T-helper 1 cell (primary cell): ENCODE results near the gene RPTOR.
"Not testable (repeated sequence)": the region's sequence is repeated elsewhere in the genome, so short reads cannot be mapped to it uniquely, and the experiment has no call there.

Experiments
- DNase-seq, 5 donors: peaks; one replicate each; pipeline ENCODE4 v3.0.0-alpha.2; 2012 to 2020

RPTOR gene

DNA sequence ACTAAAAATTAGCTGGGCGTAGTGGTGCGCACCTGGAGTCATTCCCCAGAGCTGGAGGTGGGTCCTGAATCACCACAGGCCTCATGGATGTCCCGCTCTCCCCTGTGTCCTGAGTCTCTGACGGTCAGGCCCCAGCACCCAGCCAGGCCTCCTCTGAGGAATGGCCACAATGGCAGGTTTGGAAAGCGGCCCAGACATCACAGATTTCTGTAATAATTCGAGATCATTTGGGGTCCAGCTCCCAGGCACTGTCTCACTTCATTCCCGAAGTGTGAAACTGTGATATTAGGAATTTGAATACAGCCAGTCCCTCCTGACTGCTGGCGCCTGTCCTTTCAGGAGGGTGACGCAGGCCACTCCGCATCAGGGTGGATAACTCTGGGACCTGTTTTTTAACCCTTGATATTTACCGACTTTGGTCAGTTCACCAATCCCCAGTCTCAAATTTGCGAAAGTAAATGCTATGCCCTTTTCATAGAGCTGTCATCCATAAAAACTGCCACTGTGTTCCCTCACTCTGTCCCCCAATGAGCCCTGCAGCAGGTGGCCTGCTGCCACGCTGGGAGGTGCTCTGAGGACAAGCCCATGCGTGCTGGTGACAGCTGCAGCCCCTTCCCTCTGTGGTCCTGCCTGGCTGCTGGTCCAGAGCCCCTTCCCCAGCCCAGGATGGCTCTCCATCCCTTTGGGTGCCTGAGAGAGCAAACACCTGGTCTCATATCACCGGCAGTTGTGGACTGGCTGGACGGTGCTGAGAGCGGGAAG lies 28.3 kb upstream of the RPTOR start:
- DNase-seq = no peak

DNA sequence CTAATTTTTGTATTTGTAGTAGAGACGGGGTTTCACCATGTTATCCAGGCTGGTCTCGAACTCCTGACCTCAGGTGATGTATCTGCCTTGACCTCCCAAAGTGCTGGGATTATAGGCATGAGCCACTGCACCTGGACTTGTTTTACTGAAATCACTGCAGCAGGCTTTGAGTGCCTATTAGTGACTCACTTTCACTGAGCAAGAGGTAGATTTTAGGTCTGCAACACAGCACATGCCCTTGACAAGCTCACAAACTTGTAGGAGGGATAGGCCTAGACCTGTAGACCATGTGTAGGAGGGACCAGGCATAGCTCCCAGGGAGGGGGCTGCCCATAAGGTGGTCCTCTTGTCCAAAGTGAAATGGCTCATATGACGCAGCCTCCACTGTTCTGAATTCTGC lies 27.0 kb upstream of the RPTOR start:
- DNase-seq = no peak

DNA sequence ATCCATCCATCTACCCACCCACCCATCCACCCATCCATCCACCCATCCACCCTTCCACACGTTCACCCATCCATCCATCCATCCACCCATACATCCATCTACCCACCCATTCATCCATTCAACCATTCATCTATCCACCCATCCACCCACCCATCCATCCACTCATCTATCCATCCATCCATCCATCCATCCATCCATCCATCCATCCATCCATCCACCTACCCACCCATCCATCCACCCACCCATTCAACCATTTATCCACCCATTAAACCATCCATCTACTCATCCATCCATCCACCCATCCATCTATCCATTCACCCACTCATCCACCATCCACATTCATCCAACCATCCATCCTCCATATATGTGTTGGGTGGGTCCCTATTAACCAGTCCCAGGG lies 26.2 kb upstream of the RPTOR start:
- no peak for DNase-seq

DNA sequence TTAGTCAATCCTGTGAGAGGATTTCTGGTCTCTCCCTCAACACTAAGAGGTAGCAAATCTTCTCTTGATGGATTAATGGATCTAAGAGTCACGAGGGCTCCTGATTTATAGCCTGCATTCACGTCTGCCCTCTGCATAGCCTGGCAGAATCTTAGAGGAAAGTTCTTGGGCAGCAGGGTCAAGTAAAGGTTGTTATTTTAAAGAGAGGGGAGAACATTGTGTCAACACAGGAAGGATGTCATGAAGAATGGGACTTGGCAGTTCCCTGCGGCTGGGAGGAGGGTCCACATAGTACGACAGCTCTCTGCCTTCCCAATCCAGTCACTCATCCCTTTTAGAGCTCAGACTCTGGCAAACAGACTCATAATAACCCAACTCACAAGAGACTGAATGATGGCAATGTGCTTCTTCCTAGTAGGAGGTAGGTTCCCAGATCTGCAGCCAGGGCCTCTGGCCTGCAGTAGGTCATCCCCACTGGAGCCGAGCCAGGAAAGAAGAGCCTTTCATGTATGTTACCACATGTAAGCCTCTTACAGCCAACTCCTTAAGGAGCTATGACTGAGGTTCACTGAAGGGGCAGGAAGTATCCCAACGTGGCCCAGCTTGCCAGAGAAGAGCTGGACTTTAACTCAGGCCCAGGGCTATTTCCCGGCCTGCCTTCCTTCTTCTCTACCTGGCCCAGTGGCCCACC lies 25.4 kb upstream of the RPTOR start:
- no peak for DNase-seq

DNA sequence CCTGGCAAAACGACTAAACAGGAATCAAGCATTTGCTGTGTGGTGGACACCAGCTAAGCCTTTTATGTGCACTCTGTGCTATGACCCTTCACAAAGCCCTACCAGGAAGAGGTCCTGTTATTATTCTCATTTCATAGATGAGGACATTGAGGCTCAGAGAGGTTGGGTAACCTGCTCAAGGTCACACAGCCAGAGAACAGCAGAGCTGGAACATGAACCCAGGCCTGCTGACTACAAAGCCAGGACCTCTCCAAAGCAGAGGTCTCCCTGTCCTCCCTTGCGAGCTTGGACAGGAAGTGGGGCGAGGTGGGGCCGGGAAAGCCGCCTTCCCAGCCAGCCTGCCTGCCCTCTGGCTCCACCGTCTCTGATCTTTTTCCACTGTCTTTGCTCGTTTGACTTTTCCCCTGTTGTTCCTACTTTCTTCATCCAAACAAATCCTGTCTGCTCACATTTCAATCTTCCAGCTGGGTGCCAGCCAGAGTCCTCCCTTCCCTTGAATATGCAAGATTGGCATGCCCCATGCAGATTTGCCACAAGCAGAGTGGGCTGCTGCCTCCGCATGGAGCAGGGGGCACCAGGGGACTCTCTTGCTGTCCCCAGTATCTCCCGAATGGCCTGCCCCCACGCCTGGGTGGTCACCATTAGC lies 23.7 kb upstream of the RPTOR start:
- no peak for DNase-seq

DNA sequence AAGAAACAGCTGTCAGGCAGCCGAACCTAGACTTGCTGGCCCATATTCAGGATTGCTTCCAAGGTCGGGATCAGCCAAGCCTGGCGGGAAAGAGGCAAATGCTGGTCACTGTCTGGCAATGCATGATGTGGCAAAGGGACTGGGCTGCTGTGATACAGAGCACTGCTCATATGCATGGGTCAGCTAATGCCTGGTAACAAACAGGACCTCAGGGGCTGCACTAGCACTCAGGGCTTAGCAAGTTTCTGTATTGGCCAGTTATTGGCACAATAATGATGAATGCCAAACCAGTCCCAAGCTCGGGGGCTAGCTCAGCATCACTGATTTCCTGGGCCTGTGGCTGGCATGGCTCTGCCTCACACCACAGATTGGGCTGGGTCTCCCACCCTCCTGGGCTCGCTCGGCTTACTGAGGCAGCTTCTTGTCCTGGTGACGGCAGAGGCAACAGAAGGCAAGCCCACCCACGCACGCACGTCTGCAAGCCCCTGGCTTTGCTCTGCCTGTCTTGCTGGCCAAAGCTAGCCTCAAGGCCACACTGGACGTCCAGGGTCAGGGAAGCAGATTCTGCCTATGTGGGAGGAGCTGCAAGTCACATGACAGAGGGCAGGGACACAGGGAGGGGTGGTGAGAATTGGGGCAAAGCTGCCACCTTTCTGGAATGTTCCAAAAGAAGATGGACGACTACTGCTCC lies 21.4 kb upstream of the RPTOR start:
- no peak for DNase-seq

DNA sequence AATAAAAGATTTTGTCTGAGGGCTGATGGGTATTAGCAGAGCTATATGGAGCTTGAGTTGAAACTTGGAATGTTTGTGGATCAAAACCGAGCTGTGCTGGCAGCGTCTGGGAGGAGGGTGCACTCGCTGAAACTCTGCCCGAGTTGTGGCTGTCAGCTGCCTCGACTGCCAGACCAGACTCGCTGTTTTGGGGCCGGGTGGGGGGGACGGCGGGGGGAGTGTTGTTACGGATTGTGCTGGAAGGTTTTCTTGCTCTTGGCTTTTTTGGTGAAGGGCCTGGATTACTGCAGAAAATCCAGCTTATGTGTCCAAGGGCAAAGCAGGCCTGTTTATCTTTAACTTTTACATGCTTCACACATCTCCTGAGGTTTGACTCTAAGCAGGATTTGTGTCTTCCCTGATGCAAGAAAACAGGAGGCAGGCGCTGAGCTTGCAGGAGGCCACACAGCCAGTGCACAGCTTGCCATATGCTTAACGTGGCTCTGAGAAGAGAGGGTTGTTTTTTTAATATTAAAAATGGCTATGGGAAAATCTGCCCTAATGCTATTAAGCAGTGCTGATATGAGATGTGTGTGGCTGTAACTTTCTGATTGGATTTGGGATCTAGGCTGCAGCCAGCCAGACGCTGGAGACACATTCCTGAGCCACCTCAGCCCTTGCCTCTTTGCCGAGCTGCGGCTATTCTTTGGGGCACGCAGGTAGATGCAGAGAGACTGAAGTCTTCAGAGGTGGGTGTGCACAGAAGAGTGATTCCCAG lies 20.5 kb upstream of the RPTOR start:
- DNase-seq = no peak

DNA sequence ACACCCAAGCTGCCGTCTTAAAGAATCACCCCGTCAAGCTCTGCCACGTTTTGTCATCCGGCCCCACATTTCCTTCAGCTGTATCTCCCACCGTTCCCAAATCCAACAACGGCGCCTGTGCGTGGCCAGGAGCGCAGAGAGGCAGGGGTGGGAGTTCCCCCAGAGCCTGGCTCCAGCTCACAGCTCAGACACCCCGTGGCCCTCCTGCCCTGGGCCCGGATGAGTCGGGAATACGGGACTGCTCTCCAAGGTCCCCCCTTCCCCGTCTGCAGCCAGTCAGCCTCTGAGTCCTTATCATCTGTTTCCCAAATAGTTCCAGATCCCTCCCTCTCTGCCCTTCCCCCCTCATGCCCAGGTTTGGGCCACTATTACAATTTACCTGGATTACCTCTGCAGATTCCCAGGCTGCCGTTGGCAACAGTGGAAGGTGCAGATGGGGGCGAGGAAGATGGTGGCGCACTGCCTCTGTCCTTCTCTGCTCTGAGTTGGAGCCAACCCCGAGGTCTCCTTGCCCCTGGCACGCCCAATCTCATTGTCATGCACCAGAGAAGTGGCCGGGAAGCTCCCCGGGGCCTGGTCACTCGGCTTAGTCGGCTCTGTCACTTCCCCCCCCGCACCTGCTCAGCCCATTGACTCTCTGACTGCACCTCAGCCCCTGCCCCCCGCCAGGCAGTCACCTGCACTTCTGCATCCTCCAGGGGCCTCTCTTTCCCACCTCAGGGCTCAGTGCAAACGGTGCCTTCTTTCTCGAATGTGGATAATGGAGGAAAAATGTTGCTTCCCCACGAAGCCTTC lies 18.3 kb upstream of the RPTOR start:
- no peak for DNase-seq

DNA sequence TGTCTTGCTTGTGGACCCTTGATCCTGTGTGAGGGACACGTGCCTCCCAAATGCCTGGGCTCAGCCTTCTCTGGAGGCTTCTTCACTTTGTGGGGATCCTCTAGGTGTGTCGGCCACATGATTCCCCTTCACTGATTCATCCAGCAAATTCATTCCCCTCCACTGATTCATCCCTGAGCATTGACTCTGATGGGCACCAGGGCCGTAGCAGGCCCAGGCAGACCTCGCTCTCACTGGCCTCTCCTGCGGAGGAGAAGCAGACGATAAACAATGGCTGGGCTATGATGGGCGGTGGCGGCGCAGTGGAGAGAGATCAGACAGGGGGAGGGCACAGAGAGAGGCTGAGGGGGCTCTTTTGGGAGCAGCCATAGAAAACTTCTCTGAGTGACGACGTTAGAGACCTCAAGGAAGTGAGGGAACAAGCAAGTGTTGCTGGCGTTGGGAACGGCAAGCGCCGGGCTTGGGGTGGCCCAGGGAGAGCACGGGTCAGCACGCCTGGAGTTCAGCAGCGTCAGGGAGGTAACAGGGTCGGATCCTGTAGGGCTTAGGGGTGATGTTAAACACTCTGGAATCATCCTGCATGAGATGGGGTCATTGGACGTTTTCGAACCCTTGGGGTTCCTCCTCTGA lies 17.5 kb upstream of the RPTOR start:
- DNase-seq = no peak

DNA sequence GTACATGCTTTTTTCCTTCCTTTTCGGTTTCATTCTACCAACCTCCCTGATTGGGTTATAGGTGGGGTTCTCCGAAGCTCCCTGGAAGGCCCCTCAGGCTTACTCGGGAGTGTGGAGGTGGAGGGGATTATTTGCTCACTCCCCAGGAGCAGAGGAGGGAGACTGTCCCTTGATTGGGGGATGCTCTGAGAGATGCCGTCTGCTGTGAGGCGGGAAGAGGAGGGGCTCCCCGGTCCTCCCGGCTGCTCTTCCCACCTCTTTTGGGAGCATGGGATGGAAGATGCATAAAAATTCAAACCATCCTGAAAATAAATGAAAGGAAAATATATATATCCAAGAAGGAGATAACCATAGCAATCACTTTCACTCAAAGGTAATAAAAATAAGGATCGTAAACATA lies 16.1 kb upstream of the RPTOR start:
- DNase-seq = no peak

DNA sequence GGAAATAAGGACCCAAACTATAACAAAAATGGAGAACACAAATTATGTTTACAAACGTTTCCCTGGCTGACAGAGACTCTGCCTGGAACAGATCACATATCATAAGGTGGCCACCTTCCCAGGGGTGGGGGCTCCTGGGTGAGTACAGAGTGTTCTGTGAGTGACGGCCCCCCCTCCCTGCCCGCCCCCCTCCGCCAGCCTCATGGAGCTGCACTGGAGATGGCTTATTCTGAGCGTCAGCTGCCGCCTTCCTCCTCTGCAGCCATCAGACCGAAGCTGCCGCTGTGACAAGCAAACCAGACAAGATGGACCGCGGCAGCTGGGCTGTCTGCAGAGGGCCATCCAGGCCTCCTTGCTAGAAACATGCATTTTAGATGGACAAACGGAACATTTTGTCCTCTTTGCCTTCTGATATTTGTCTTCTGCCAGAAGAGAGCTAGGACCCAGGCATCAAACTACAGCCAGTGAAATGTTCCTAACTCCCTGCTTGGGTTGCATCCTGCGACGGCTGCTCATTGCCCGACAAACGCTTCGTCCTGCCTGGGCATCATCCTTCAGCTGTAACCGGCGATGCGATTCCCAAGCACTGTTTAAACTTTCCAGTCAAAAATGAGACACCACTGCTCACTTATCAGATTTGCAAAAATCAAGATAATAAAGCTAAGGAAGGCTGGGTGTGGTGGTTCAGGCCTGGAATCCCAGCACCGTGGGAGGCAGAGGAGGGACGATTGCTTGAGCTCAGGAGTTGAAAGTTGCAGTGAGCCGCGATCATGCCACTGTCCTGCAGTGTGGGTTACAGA lies 15.3 kb upstream of the RPTOR start:
- DNase-seq = no peak

DNA sequence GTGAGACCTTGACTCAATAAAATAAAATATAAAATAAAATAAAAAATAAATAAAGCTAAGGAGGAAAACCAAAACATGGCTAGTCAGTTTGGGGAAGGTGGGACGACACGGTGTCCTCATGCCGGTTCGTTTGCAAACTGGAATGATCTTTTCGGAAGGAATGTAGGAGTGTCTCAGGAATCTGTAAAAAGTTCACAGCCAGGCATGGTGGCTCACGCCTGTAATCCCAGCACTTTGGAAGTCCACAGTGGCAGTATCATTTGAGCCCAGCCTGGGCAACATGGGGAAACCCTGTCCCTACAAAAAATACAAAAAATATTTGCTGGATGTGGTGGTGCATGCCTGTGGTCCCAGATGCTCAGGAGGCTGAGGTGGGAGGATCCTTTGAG lies 14.7 kb upstream of the RPTOR start:
- DNase-seq = no peak

DNA sequence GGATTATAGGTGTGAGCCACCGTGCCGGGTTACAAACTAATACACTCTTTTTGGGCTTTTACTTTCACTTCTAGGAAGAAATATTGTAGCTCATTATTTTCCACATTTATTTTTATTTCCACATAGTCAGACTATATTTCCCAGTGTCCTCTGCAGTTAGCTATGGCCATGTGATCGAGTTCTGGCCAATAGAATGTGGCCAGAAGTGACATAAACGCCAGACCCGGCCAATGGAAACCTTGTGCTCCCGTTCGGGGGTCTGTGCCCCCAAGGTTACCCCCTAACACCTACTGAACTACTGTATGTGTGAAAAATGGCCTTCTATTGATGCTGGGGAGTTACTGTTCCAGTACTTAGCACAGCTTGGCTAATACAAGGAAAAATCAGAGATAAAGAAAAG lies 13.2 kb upstream of the RPTOR start:
- no peak for DNase-seq

DNA sequence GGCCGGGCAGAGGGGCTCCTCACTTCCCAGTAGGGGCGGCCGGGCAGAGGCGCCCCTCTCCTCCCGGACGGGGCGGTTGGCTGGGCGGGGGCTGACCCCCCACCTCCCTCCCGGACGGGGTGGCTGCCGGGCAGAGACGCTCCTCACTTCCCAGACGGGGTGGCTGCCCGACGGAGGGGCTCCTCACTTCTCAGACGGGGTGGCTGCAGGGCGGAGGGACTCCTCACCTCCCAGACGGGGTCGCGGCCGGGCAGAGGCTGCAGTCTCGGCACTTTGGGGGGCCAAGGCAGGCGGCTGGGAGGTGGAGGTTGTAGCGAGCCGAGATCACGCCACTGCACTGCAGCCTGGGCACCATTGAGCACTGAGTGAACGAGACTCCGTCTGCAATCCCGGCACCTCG lies 7.3 kb upstream of the RPTOR start:
- not testable (repeated sequence) for DNase-seq

DNA sequence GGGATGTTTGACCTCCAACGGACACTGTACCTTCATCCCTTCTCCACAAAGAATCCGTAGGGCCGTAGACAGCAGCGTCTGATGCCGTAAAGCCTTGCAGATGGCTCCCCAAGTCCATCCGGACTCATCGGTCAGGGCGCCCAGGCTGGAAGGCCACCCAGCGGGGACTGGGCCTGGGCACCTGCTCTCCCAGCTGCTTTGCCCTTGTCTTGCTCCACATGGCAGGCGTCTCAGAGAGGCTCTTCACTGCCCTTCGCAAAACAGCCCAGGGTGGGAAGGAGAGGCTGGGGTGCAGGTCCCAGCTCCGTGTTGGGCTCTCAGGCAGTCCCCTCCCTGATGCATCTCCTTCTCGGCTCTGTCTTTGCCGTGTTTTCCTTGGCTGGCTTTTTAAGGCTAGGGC lies 6.2 kb upstream of the RPTOR start:
- no peak for DNase-seq

DNA sequence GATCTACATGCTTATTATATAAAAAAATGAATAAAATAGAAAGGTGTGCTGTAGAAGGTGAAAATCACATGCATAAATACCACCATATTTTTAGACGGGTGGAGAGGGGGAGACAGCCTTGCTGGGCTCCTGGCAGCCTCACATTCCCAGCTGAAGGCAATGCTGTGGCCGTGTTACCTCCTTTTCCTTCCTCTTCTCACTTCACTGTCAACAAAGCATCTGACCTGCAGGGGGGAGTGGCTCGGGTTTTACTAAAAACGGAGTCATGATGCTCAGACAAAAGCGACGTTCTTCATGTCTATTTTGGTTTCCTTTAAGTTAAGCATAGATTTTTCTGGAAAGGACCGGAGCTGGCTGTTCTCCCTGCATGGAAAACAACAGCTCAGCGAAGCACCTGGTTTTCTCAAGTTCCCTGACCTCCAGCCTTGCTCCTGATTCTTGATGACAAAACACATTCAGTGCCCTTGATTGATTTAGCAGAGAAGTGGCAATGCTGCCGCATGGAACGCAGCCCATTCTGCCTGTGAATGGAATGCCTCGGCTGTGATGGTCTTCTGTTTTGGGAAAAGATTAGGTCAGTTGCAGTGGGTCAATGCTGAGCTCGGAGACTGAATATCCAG lies 5.5 kb upstream of the RPTOR start:
- DNase-seq = no peak

DNA sequence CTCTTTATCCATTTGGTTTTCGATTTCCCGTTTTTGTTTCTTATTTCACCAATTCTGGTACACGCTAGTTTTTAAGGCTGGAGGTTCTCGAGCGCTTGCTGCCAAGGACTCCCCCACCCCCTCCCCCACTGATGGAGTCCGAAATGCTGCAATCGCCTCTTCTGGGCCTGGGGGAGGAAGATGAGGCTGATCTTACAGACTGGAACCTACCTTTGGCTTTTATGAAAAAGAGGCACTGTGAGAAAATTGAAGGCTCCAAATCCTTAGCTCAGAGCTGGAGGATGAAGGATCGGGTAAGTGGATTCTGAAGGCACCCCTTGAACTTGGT lies 825 bp downstream of the RPTOR start:
- DNase-seq = no peak

DNA sequence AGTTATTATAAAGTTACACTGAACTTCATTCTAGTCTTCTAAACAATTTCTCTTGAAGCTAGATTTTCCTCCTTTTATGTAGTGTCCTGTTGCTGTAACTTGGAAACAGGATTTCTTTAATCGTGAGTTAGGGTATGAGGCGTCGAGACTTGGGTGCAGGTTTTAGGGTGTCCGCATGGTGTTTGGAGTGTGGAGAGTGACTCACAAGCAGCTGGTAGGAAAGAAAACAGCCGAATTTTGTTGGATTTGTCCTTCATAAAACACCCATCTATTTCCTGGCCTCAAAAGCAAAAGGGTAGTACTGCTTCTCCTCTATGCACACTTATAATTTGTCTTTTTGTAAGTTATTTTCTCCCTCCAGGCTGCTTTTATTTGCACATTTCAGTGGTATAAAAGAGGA lies 1.6 kb downstream of the RPTOR start:
- DNase-seq = no peak

DNA sequence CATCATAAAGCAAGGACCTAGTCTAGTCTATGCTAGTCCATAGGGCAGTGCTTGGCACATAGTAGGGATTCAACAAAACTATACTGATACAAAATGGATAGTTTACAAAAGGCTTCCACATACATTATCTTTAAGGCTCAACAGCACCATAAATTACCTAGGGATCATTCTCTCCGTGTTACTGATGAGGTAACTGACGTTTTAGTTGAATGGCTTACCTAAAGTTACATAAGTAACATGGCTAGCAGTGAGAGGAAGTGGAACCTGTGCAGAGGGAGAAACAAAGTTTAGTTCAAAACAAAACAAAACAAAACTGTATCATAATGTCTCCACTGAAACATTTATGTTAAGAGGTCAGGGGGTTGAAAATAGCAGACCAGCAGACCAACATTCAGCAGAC lies 7.9 kb downstream of the RPTOR start:
- DNase-seq = no peak

DNA sequence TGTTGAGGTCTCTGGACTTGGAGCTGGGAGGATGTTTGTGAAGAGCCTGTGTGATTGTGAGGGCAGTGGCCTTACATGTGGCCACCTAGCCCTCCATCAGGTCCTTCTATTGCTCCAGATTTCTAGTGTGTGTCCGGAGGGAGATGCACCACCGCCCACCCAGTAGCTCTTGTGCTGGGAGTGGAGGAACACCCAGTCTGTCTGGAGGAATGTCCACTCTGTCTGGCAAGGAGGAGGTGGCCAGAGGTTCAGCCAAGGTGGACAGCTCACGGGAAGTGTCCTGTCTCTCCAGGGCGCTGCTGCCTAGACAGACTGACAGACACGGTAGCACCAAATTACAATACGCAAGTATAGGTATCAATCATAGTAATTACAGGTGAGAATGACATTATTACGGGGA lies 10.6 kb downstream of the RPTOR start:
- no peak for DNase-seq
